Nephron progenitor cell (in vitro differentiated cells): Measurements from ENCODE around the gene TFR2.

ENCODE experiments used
- DNase-seq: peaks from one replicate; pipeline ENCODE4 v3.0.0; 2021
- H3K27ac Mint-ChIP-seq: 2 replicates; pipeline ENCODE4 v1.8.0; 2021; ENCODE audit warnings: mild to moderate bottlenecking, moderate library complexity, mixed read lengths
- H3K27me3 Mint-ChIP-seq: 2 replicates; pipeline ENCODE4 v1.8.0; 2021; ENCODE audit warnings: mild to moderate bottlenecking, low read depth, mixed read lengths; ENCODE audit not compliant: poor library complexity
- H3K36me3 Mint-ChIP-seq: 2 replicates; pipeline ENCODE4 v1.8.0; 2021; ENCODE audit warnings: low read depth, mixed read lengths
- H3K4me1 Mint-ChIP-seq: 2 replicates; pipeline ENCODE4 v1.8.0; 2021; ENCODE audit warnings: mixed read lengths
- H3K4me3 Mint-ChIP-seq: 2 replicates; pipeline ENCODE4 v1.8.0; 2021; ENCODE audit warnings: mild to moderate bottlenecking, moderate library complexity, mixed read lengths
- H3K9me3 Mint-ChIP-seq: 2 replicates; pipeline ENCODE4 v1.8.0; 2021; ENCODE audit warnings: mild to moderate bottlenecking, moderate library complexity, mixed read lengths
- CTCF ChIP-seq: fragments of 200-600 bp; sonication (generic); IDR thresholded peaks from 2 replicates; pipeline ENCODE4 v1.5.0; 2021; ENCODE audit warnings: antibody characterized with exemption

TFR2 gene

GRCh38 chr7:100611983-100612729 is 29.2 kb downstream of the TFR2 start, which contains the start of gene MOSPD3:
Gene MOSPD3 (plus strand): TSS chr7:100612540. CDS start chr7:100612792, 252 bp downstream.
- H3K4me3 Mint-ChIP-seq: peak within 1 kb of the TSS; percentile 98
- no peak for TF ChIP-seq CTCF
- peaks cover 32% of the 10 kb centered on the region for H3K36me3 Mint-ChIP-seq
- DNase-seq: peak; percentile 100
- H3K9me3 Mint-ChIP-seq: no peaks in the 10 kb centered on the region
- H3K27ac Mint-ChIP-seq: peak within 1 kb of the TSS; percentile 100
- peaks cover 19% of the 10 kb centered on the region for H3K27me3 Mint-ChIP-seq
- peaks cover 19% of the 10 kb centered on the region for H3K4me1 Mint-ChIP-seq

- H3K4me3 Mint-ChIP-seq: no peak overlapping the region
- peaks cover 41% of the 10 kb centered on the region for H3K36me3 Mint-ChIP-seq
- TF ChIP-seq CTCF: no peak
- no peak overlapping the region for H3K27ac Mint-ChIP-seq
- peaks cover 32% of the 10 kb centered on the region for H3K27me3 Mint-ChIP-seq
- peaks cover 31% of the 10 kb centered on the region for H3K4me1 Mint-ChIP-seq
- no peak for DNase-seq
- H3K9me3 Mint-ChIP-seq: no peaks in the 10 kb centered on the region
Observed at GRCh38 chr7:100609958-100610357, 31.4 kb downstream of the TFR2 start.

GRCh38 chr7:100607111-100607510 is 34.2 kb downstream of the TFR2 start:
- H3K36me3 Mint-ChIP-seq: peaks cover 36% of the 10 kb centered on the region
- DNase-seq: no peak
- TF ChIP-seq CTCF: no peak
- H3K27me3 Mint-ChIP-seq: peaks cover 35% of the 10 kb centered on the region
- H3K27ac Mint-ChIP-seq: no peak overlapping the region
- peaks cover 49% of the 10 kb centered on the region for H3K4me1 Mint-ChIP-seq
- H3K4me3 Mint-ChIP-seq: peak overlapping the region; percentile 20
- H3K9me3 Mint-ChIP-seq: no peaks in the 10 kb centered on the region

- H3K27me3 Mint-ChIP-seq: peaks cover 32% of the 10 kb centered on the region
- no peak for TF ChIP-seq CTCF
- H3K36me3 Mint-ChIP-seq: peaks cover 36% of the 10 kb centered on the region
- no peak overlapping the region for H3K4me3 Mint-ChIP-seq
- no peak for DNase-seq
- no peaks in the 10 kb centered on the region for H3K9me3 Mint-ChIP-seq
- H3K4me1 Mint-ChIP-seq: peaks cover 57% of the 10 kb centered on the region
- no peak overlapping the region for H3K27ac Mint-ChIP-seq
Observed at GRCh38 chr7:100606313-100606712, 35.0 kb downstream of the TFR2 start.

- H3K27ac Mint-ChIP-seq: no peak overlapping the region
- H3K36me3 Mint-ChIP-seq: peaks cover 36% of the 10 kb centered on the region
- H3K27me3 Mint-ChIP-seq: peaks cover 30% of the 10 kb centered on the region
- H3K4me1 Mint-ChIP-seq: peaks cover 57% of the 10 kb centered on the region
- no peaks in the 10 kb centered on the region for H3K9me3 Mint-ChIP-seq
- no peak for TF ChIP-seq CTCF
- peak; percentile 70 for DNase-seq
- peak overlapping the region; percentile 77 for H3K4me3 Mint-ChIP-seq
Observed at GRCh38 chr7:100604976-100605911, 36.1 kb downstream of the TFR2 start.
